Upper lobe of left lung (tissue), 4 donors: ENCODE data around the gene SLC25A28.

Experiments
- CTCF ChIP-seq, 6 experiments: fragments of 450-650 bp in 4 of 6; fragments of 200-600 bp in 2 of 6; sonication (generic) in 2 of 6; IDR thresholded peaks; one replicate each; pipeline ENCODE4 v1.5.1; 2016 to 2019; ENCODE audit warnings: antibody characterized with exemption in 6 of 6
- EP300 ChIP-seq, 4 donors: sonication (generic); formaldehyde crosslinking; IDR thresholded peaks; one replicate each; pipeline ENCODE4 v1.5.1; 2017; ENCODE audit warnings: antibody characterized with exemption in 4 of 4, control low read depth in 2 of 4
- POLR2A ChIP-seq, 4 donors: fragments of 450-650 bp; IDR thresholded peaks; one replicate each; pipeline ENCODE4 v1.5.1; 2016 to 2017; ENCODE audit warnings: antibody characterized with exemption in 4 of 4, mild to moderate bottlenecking in 2 of 4
- POLR2AphosphoS5 ChIP-seq, 2 donors: sonication (generic); formaldehyde crosslinking; IDR thresholded peaks; one replicate each; pipeline ENCODE4 v1.5.1; 2017; ENCODE audit warnings: antibody characterized with exemption in 2 of 2

DNA sequence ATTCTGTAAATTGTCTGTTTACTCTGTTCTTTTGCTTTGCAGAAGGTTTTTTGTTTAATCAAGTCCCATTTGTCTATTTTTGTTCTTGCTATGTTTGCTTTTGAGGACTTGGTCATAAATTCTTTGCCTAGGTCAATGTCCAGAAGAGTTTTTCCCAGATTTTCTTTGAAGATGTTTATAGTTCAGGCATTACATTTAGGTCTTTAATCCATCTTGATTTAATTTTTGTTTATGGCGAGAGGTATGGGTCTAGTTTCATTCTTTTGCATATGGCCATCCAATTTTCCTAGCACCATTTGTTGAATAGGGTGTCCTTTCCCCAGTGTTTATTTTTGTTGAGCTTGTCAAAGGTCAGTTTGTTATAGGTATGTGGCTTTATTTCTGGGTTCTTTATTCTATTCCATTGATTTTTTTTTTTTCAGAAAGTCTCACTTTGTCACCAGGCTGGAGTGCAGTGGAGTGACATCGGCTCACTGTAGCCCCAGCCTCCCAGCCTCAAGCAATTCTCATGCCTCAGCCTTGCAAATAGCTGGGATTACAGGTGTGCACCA, 27.4 kb upstream of the SLC25A28 start:
- TF ChIP-seq CTCF (IDR thresholded peaks at IDR 0.05) (no peak), EP300 (IDR thresholded peaks at IDR 0.05) (no peak), POLR2A (IDR thresholded peaks at IDR 0.05) (no peak), POLR2AphosphoS5 (IDR thresholded peaks at IDR 0.05) (no peak)
